HepG2 (cell line): ENCODE results near the gene SYT17. TPM values are rescaled to one million over a fixed set of nuclear protein-coding genes. Genes with fewer than 3 reads are reported as not detected.

Experiments used
- ATAC-seq: fragments of 200-7000 bp; cut with Tn5 transposase; 3 replicates; pipeline ENCODE4 v1.9.1; 2020; ENCODE audit warnings: mild to moderate bottlenecking, moderate library complexity
- BruUV-seq: library from RNA; stranded (reverse); fragments of 400-500 nt; replicated peaks from 2 replicates; lab custom pipeline; 2021; lab: Mats Ljungman, UMichigan
- CTCF ChIA-PET: fragments of 300-600 bp; formaldehyde crosslinking; extraction: SDS; loops from one replicate; lab custom pipeline; 2021; ENCODE audit warnings: low total read pairs, inconsistent platforms, low intra/inter-chr PET ratio; lab: Yijun Ruan, JAX
- POLR2A ChIA-PET: fragments of 350-600 bp; sonication (Branson Sonifier 250); formaldehyde crosslinking; loops from one replicate; lab custom pipeline; 2020; ENCODE audit warnings: antibody characterized with exemption, inconsistent platforms; lab: Yijun Ruan, JAX
- DNase-seq: peaks from one replicate; pipeline ENCODE4 v3.0.0-alpha.2; 2015; ENCODE audit warnings: low spot score
- FAIRE-seq: peaks from 3 replicates; lab custom pipeline; 2011; peaks lifted over from hg19 to GRCh38; lab: Jason Lieb, UNC
- H2AFZ ChIP-seq: one replicate; pipeline ENCODE4 v1.6.1; 2011; ENCODE audit warnings: low read length, inconsistent platforms
- H3K27ac ChIP-seq: fragments of 300-600 bp; 3 replicates; pipeline ENCODE4 v1.8.0; 2011; ENCODE audit warnings: mixed run types, mild to moderate bottlenecking, mixed read lengths, low read length, inconsistent platforms; ENCODE audit not compliant: insufficient read depth; ENCODE audit errors: extremely low read length
- H3K27me3 ChIP-seq, 2 experiments: fragments of 200-600 bp in 1 of 2; 2 replicates in 1 of 2; 3 replicates in 1 of 2; pipeline versions ENCODE4 v1.6.0 to v1.8.0; 2011; ENCODE audit warnings: low read length in 2 of 2, mild to moderate bottlenecking in 2 of 2, moderate library complexity in 2 of 2, inconsistent platforms in 1 of 2; ENCODE audit not compliant: insufficient read depth in 2 of 2, control insufficient read depth in 1 of 2
- H3K36me3 ChIP-seq, 2 experiments: fragments of 200-600 bp in 1 of 2; replicated peaks in 1 of 2; 2 replicates in 1 of 2; 3 replicates in 1 of 2; pipeline versions ENCODE4 v1.5.1 to v1.8.0; 2011; ENCODE audit warnings: low read length in 2 of 2, inconsistent platforms in 1 of 2; ENCODE audit not compliant: insufficient read depth in 2 of 2, control insufficient read depth in 1 of 2
- H3K4me1 ChIP-seq: 2 replicates; pipeline ENCODE4 v1.5.1; 2012; ENCODE audit warnings: low read length, inconsistent platforms; ENCODE audit not compliant: insufficient read depth
- H3K4me2 ChIP-seq: 2 replicates; pipeline ENCODE4 v1.6.0; 2011; ENCODE audit warnings: low read depth, low read length, inconsistent platforms
- H3K4me3 ChIP-seq, 3 experiments: fragments of 200-600 bp in 1 of 3; sonication (generic), shearing (Covaris generic) in 1 of 3; replicated peaks in 1 of 3; 2 replicates each; pipeline ENCODE4 v1.5.1; 2011 to 2016; ENCODE audit warnings: low read length in 3 of 3, inconsistent platforms in 2 of 3, low read depth in 2 of 3, mild to moderate bottlenecking in 2 of 3, control low read depth in 1 of 3, mixed read lengths in 1 of 3; ENCODE audit not compliant: insufficient read depth in 1 of 3
- H3K79me2 ChIP-seq: one replicate; pipeline ENCODE4 v1.6.1; 2011; ENCODE audit warnings: low read length, inconsistent platforms; ENCODE audit not compliant: insufficient read depth
- H3K9ac ChIP-seq: 2 replicates; pipeline ENCODE4 v1.6.0; 2011; ENCODE audit warnings: mild to moderate bottlenecking, low read depth, low read length, inconsistent platforms; ENCODE audit not compliant: insufficient read depth
- H3K9me3 ChIP-seq: 2 replicates; pipeline ENCODE4 v1.5.1; 2012; ENCODE audit warnings: mild to moderate bottlenecking, low read length
- H4K20me1 ChIP-seq: 2 replicates; pipeline ENCODE4 v1.6.0; 2011; ENCODE audit warnings: inconsistent platforms, mild to moderate bottlenecking, low read length, moderate library complexity; ENCODE audit not compliant: insufficient read depth
- HNRNPK ChIP-seq: fragments of 200-400 bp; formaldehyde crosslinking; IDR thresholded peaks from 2 replicates; pipeline ENCODE4 v1.6.1; 2018; ENCODE audit warnings: low read length, low read depth, moderate library complexity, mild to moderate bottlenecking; ENCODE audit not compliant: poor library complexity, severe bottlenecking
- PHF8 ChIP-seq: sonication (generic); formaldehyde crosslinking; IDR thresholded peaks from 2 replicates; pipeline ENCODE4 v1.5.0; 2020; ENCODE audit warnings: missing genetic modification reagents
- ZNF414 ChIP-seq: sonication (generic); formaldehyde crosslinking; IDR thresholded peaks from 2 replicates; pipeline ENCODE4 v1.5.0; 2020; ENCODE audit warnings: missing genetic modification reagents
- ZNF652 ChIP-seq: IDR thresholded peaks from 2 replicates; pipeline ENCODE4 v1.6.1; 2016; ENCODE audit warnings: low read depth, borderline replicate concordance
- WGBS: methylation state at CpG from one replicate; pipeline ENCODE4 v1.1.6; 2017; ENCODE audit warnings: low lambda C conversion rate; 5-methylcytosine and 5-hydroxymethylcytosine counted together
- in situ Hi-C: cut with HindIII; loops from 2 replicates; pipeline ENCODE4 v1.10.0; 2017; ENCODE audit warnings: low pct_unique_long_range_greater_than_20kb; ENCODE audit not compliant: extremely low pct_ligation_motif_present
- intact Hi-C: fragments of 100-400 bp; cut with micrococcal nuclease; formaldehyde crosslinking; loops from one replicate; pipeline ENCODE4 v1.10.0; 2022; ENCODE audit not compliant: unreplicated experiment
- polyA plus RNA-seq, 8 experiments: library from polyadenylated mRNA; depleted of rRNA in 3 of 8; stranded (reverse) in 7 of 8; unstranded in 1 of 8; fragments of >200 nt; fragmentation: Illumina TruSeq in 4 of 8; extraction: Trizol in 4 of 8; gene quantifications; 2 replicates each; pipeline versions ENCODE4 v1.2.1 to v1.2.3, GENCODE V29; 2011 to 2016; ENCODE audit warnings: low read depth in 4 of 8, missing spikeins in 1 of 8, mixed read lengths in 1 of 8; ENCODE audit not compliant: insufficient read depth in 1 of 8
- total RNA-seq, 5 experiments: library from RNA; depleted of rRNA; stranded (reverse); fragments of >200 nt; fragmentation: Illumina TruSeq; extraction: Trizol; gene quantifications; 2 replicates each; pipeline ENCODE4 v1.2.3, GENCODE V29; 2016; ENCODE audit warnings: low read depth in 1 of 5

SYT17 gene
- total and polyA plus RNA-seq, 2 of the 13 experiments (the other 11 are each of a cell fraction or from before 2014, with no cell fraction given): 0.44 TPM; not detected in 1

- H3K4me2 ChIP-seq: no peak overlapping the region
- H4K20me1 ChIP-seq: no peaks in the 10 kb centered on the region
- TF ChIP-seq PHF8 (no peak), ZNF652 (peak; percentile 44; the same call in 1 of the 2 replicates)
- POLR2A ChIA-PET: no interaction called here
- H2AFZ ChIP-seq: no peak overlapping the region
- H3K9ac ChIP-seq: no peak overlapping the region
- no peak overlapping the region for H3K27ac ChIP-seq
- H3K4me1 ChIP-seq: peaks cover 11% of the 10 kb centered on the region
- no peak for ATAC-seq
- H3K79me2 ChIP-seq: no peaks in the 10 kb centered on the region
- WGBS: 32% methylated on average over 12 of the region's 12 CpGs
- no peak for FAIRE-seq
- peaks cover 16 to 53% of the 10 kb centered on the region in 2 experiments for H3K27me3 ChIP-seq
- no TSS peak for BruUV-seq
- CTCF ChIA-PET: no interaction called here
- H3K9me3 ChIP-seq: no peaks in the 10 kb centered on the region
- intact Hi-C loops (no loop called here), in situ Hi-C loops (no loop called here)
- no peak overlapping the region for H3K4me3 ChIP-seq
- H3K36me3 ChIP-seq: no peaks in the 10 kb centered on the region
- DNase-seq: no peak
Observed at GRCh38 chr16:19172098-19172780, 4.2 kb downstream of the SYT17 start.

- DNase-seq: no peak
- CTCF ChIA-PET: no interaction called here
- in situ Hi-C loops: no loop called here
- H3K4me2 ChIP-seq: no peak overlapping the region
- TF ChIP-seq ZNF414 (CRISPR knock-in tag): no peak
- peak; percentile 77 for TF ChIP-seq HNRNPK
- TF ChIP-seq, all 625 proteins: peak for 1
- intact Hi-C loops: no loop called here
- H3K27me3 ChIP-seq: peaks cover 16 to 48% of the 10 kb centered on the region in 2 experiments
- no peak overlapping the region for H3K9ac ChIP-seq
- no peaks in the 10 kb centered on the region for H3K9me3 ChIP-seq
- BruUV-seq: no TSS peak
- ATAC-seq (no peak), FAIRE-seq (no peak)
- H3K36me3 ChIP-seq: no peaks in the 10 kb centered on the region
- POLR2A ChIA-PET: no interaction called here
- no peaks in the 10 kb centered on the region for H4K20me1 ChIP-seq
- no peak overlapping the region for H3K27ac ChIP-seq
- H3K79me2 ChIP-seq: no peaks in the 10 kb centered on the region
- peaks cover 15% of the 10 kb centered on the region for H3K4me1 ChIP-seq
- WGBS: 13% methylated on average over 8 of the region's 8 CpGs
- no peak overlapping the region for H2AFZ ChIP-seq
- H3K4me3 ChIP-seq: no peak overlapping the region
Observed at GRCh38 chr16:19173059-19173458, 5.0 kb downstream of the SYT17 start.
